ENCODE measurements around the gene HIPK4.

HIPK4 gene

DNA sequence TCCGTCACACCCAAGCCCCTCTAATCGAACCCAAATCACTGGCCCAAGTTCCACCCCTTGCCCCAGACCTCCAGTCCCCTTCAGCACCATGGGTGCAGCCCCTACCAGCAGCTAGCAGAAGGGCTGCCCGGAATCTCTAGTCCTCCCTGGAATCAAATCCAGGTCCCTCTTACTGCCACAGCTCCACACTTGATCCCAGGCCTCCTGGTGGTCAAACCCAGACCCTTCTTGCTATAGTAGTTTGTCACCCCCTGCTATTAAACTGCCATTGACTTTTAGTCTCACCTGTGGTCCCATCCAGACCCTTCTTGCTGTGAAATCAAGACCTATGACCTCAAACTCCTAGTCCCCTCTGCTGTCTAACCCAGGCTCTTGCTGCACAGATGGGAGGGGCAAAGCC is 8.7 kb downstream of the HIPK4 start:
- Histone ChIP-seq H3K36me3 (peaks cover 27% of the 10 kb centered on the region), H3K9me3 (no peaks in the 10 kb centered on the region), H3K4me3 (ENCODE audit: low read depth in 1 of 2, low read length in 1 of 2) (no peak overlapping the region), H3K4me1 (ENCODE audit: control insufficient read depth in 1 of 2, insufficient read depth in 1 of 2, low read depth in 1 of 2, low read length in 1 of 2) (no peaks in the 10 kb centered on the region), H3K27ac (no peak overlapping the region), H3K27me3 (no peaks in the 10 kb centered on the region)
- TF ChIP-seq, protein P1, sequence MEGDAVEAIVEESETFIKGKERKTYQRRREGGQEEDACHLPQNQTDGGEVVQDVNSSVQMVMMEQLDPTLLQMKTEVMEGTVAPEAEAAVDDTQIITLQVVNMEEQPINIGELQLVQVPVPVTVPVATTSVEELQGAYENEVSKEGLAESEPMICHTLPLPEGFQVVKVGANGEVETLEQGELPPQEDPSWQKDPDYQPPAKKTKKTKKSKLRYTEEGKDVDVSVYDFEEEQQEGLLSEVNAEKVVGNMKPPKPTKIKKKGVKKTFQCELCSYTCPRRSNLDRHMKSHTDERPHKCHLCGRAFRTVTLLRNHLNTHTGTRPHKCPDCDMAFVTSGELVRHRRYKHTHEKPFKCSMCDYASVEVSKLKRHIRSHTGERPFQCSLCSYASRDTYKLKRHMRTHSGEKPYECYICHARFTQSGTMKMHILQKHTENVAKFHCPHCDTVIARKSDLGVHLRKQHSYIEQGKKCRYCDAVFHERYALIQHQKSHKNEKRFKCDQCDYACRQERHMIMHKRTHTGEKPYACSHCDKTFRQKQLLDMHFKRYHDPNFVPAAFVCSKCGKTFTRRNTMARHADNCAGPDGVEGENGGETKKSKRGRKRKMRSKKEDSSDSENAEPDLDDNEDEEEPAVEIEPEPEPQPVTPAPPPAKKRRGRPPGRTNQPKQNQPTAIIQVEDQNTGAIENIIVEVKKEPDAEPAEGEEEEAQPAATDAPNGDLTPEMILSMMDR (IDR thresholded peaks at IDR 0.05) = no peak

DNA sequence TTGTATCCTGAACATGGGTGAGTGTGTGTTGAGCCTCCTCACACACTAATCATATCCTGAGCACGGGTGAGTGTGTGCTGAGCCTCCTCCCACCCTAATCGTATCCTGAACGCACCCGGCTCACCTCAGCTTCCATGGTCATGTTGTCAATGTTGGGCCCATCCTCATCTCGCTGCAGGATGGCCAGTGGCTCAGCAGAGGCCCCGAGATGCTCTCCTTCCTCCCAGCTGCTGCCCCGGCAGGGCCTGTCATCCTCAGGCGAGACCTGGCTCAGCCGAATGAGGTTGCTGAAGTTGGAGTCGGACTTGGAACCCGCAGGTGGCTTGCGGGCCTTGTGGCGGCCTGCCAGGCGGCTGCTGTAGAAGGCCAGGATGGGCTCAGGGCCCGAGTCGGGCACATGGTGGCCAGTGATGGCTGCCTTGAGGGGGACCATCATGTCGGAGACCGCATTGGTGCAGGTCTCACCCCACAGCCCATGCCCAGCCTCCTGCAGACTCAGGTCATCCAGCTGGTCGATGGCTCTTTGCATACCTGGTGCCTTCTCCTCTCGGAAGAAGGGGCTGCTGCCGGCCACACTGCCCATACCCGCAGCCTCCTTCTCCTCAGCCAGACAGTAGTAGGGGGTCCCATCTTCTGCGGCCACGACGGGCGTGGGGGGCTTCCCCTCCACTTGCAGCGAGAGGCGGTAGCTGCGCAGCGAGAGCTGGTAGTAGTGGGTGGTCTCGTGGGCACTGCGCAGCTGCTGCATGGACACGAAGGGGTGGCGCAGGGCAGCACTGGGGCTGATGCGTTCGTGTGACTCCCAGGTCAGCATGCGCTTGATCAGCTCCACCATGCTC is 9.6 kb downstream of the HIPK4 start:
- Histone ChIP-seq H3K4me1 (ENCODE audit: control insufficient read depth in 1 of 2, insufficient read depth in 1 of 2, low read depth in 1 of 2, low read length in 1 of 2) (no peaks in the 10 kb centered on the region), H3K4me3 (ENCODE audit: low read depth in 1 of 2, low read length in 1 of 2) (no peak overlapping the region), H3K27me3 (no peaks in the 10 kb centered on the region), H3K27ac (no peak overlapping the region), H3K9me3 (no peaks in the 10 kb centered on the region), H3K36me3 (peaks cover 27% of the 10 kb centered on the region)
- TF ChIP-seq, protein P1 (IDR thresholded peaks at IDR 0.05) = no peak

DNA sequence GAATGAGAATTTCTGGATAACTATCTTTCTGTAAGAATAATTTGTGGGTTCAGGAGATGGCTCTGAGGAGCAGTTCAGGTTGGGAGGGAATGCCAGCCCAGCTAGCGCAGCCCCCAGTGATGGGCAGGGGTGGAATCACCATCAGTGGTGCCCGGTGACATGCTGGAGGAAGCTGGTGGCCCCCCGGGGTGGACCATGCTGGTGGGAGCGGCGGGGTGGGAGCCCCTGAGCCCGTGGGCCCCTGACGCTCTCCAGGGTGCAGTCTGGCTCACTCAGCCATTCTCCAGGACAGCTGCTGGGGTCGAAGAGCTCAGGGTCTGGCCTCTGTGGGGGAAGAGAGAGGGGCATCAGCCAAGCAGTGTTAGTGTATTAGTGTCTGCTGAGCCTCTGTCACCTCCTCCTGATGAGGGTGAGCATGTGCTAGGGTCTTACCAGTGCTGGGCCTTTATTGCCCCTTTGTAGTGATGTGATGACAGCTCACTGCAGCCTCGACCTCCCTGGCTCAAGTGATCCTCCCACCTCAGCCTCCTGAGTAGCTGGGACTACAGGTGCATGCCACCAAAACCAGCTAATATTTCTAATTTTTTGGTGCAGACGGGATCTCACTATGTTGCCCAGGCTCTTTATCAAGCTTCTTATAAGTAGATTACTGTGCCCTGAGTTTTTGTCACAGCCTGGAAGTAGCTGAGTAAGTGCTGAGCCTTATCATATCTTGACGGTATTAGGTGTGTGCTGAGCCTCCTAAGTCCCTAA is 10.4 kb downstream of the HIPK4 start:
- Histone ChIP-seq H3K9me3 (no peaks in the 10 kb centered on the region), H3K36me3 (peaks cover 29% of the 10 kb centered on the region), H3K27me3 (no peaks in the 10 kb centered on the region), H3K4me1 (ENCODE audit: control insufficient read depth in 1 of 2, insufficient read depth in 1 of 2, low read depth in 1 of 2, low read length in 1 of 2) (no peaks in the 10 kb centered on the region), H3K27ac (no peak overlapping the region), H3K4me3 (ENCODE audit: low read depth in 1 of 2, low read length in 1 of 2) (no peak overlapping the region)
- TF ChIP-seq, protein P1 (IDR thresholded peaks at IDR 0.05) = no peak

DNA sequence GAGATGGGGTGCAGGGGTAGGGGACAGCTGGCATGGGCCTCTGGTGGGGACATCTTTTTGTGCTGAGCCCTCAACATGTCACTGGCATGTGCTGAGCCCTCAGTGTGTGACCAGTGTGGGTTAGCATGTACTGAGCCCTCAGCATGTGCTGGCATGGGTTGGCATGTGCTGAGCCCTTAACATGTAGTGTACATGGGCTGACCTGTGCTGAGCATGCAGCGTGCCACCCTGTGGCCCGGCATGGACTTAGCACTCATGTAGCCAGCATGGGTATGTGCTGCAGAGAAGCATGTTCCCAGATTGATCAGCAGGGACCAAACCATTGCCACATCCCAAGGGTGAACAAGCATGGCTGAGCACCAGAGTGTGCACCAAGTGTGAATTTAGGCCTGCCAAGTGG is 11.5 kb downstream of the HIPK4 start:
- TF ChIP-seq, protein P1 (IDR thresholded peaks at IDR 0.05) = no peak
- no peak overlapping the region for H3K4me3 ChIP-seq (ENCODE audit: low read depth in 1 of 2, low read length in 1 of 2)
- H3K36me3 ChIP-seq = peaks cover 37% of the 10 kb centered on the region
- H3K4me1 ChIP-seq (ENCODE audit: control insufficient read depth in 1 of 2, insufficient read depth in 1 of 2, low read depth in 1 of 2, low read length in 1 of 2) = no peaks in the 10 kb centered on the region
- H3K27ac ChIP-seq = no peak overlapping the region
- H3K9me3 ChIP-seq = no peaks in the 10 kb centered on the region
- no peaks in the 10 kb centered on the region for H3K27me3 ChIP-seq

DNA sequence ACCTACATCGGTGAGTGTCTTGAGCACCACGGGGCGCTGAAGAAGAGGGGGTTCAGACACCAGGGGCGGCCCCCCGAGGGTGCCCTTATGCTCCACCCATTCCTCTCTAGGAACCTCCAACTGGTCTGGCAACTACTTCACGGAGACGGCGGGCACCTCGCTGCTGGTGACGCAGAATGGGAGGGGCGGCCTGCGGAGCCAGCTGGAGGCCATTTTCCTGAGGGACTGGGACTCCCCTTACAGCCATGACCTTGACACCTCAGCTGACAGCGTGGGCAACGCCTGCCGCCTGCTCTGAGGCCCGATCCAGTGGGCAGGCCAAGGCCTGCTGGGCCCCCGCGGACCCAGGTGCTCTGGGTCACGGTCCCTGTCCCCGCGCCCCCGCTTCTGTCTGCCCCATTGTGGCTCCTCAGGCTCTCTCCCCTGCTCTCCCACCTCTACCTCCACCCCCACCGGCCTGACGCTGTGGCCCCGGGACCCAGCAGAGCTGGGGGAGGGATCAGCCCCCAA is 12.1 kb downstream of the HIPK4 start:
- H3K4me1 ChIP-seq (ENCODE audit: control insufficient read depth in 1 of 2, insufficient read depth in 1 of 2, low read depth in 1 of 2, low read length in 1 of 2) = no peaks in the 10 kb centered on the region
- TF ChIP-seq, protein P1 (IDR thresholded peaks at IDR 0.05) = no peak
- no peaks in the 10 kb centered on the region for H3K27me3 ChIP-seq
- peaks cover 37% of the 10 kb centered on the region for H3K36me3 ChIP-seq
- no peak overlapping the region for H3K27ac ChIP-seq
- H3K9me3 ChIP-seq = no peaks in the 10 kb centered on the region
- no peak overlapping the region for H3K4me3 ChIP-seq (ENCODE audit: low read depth in 1 of 2, low read length in 1 of 2)

All from neutrophil (primary cell).